H9 (cell line): ENCODE data around the gene ZMIZ1. TPM values are rescaled to one million over a fixed set of nuclear protein-coding genes. Genes with fewer than 3 reads are reported as not detected.
A peak's percentile ranks its signal among the peaks of the same experiment; 100 is the strongest.

ENCODE experiments used
- DNase-seq: peaks from one replicate; pipeline ENCODE4 v3.0.0-alpha.2; 2017
- H2AFZ ChIP-seq: one replicate; pipeline ENCODE4 v1.6.1; 2013; ENCODE audit warnings: mild to moderate bottlenecking, low read length, control low read depth, moderate library complexity
- H2AK5ac ChIP-seq: 2 replicates; pipeline ENCODE4 v1.6.1; 2013; ENCODE audit warnings: low read length, control low read depth, mixed read lengths; ENCODE audit not compliant: insufficient read length
- H2BK120ac ChIP-seq: one replicate; pipeline ENCODE4 v1.6.1; 2013; ENCODE audit warnings: low read depth, mild to moderate bottlenecking, low read length, control low read depth, inconsistent platforms; ENCODE audit not compliant: poor library complexity, severe bottlenecking
- H2BK12ac ChIP-seq: 2 replicates; pipeline ENCODE4 v1.6.1; 2013; ENCODE audit warnings: low read length, control low read depth, mixed read lengths, low read depth; ENCODE audit not compliant: insufficient read length
- H2BK15ac ChIP-seq: 2 replicates; pipeline ENCODE4 v1.6.1; 2013; ENCODE audit warnings: low read depth, low read length, control low read depth
- H2BK20ac ChIP-seq: one replicate; pipeline ENCODE4 v1.6.1; 2013; ENCODE audit warnings: low read depth, mild to moderate bottlenecking, low read length, control low read depth, inconsistent platforms; ENCODE audit not compliant: poor library complexity, severe bottlenecking
- H2BK5ac ChIP-seq: 2 replicates; pipeline ENCODE4 v1.6.1; 2013; ENCODE audit warnings: low read length, control low read depth, mixed read lengths; ENCODE audit not compliant: insufficient read length
- H3K14ac ChIP-seq: 2 replicates; pipeline ENCODE4 v1.6.1; 2013; ENCODE audit warnings: low read length, control low read depth; ENCODE audit not compliant: insufficient read depth
- H3K18ac ChIP-seq: 2 replicates; pipeline ENCODE4 v1.6.1; 2013; ENCODE audit warnings: low read depth, mild to moderate bottlenecking, mixed read lengths, low read length, control low read depth; ENCODE audit not compliant: insufficient read length
- H3K23ac ChIP-seq: 2 replicates; pipeline ENCODE4 v1.6.1; 2013; ENCODE audit warnings: low read length, control low read depth, mixed read lengths, low read depth; ENCODE audit not compliant: insufficient read length
- H3K23me2 ChIP-seq: 2 replicates; pipeline ENCODE4 v1.6.1; 2013; ENCODE audit warnings: low read depth, mild to moderate bottlenecking, mixed read lengths, low read length, control low read depth; ENCODE audit not compliant: insufficient read length, poor library complexity, severe bottlenecking
- H3K27ac ChIP-seq: 2 replicates; pipeline ENCODE4 v1.5.1; 2013; ENCODE audit warnings: low read length, control low read depth, mixed read lengths, low read depth; ENCODE audit not compliant: insufficient read length
- H3K27me3 ChIP-seq: 2 replicates; pipeline ENCODE4 v1.6.1; 2013; ENCODE audit warnings: low read length, control low read depth, inconsistent platforms; ENCODE audit not compliant: insufficient read depth
- H3K4ac ChIP-seq: 2 replicates; pipeline ENCODE4 v1.6.1; 2013; ENCODE audit warnings: low read depth, mild to moderate bottlenecking, control low read depth, inconsistent platforms, low read length, moderate library complexity
- H3K4me1 ChIP-seq: 2 replicates; pipeline ENCODE4 v1.6.1; 2013; ENCODE audit warnings: low read length, control low read depth, inconsistent platforms; ENCODE audit not compliant: insufficient read depth
- H3K4me2 ChIP-seq: 2 replicates; pipeline ENCODE4 v1.6.1; 2013; ENCODE audit warnings: low read length, control low read depth, mixed read lengths; ENCODE audit not compliant: insufficient read length, insufficient read depth
- H3K56ac ChIP-seq: 2 replicates; pipeline ENCODE4 v1.6.1; 2013; ENCODE audit warnings: low read depth, mild to moderate bottlenecking, mixed read lengths, low read length, control low read depth; ENCODE audit not compliant: insufficient read length
- H3K79me1 ChIP-seq: 2 replicates; pipeline ENCODE4 v1.6.1; 2013; ENCODE audit warnings: low read depth, mild to moderate bottlenecking, moderate library complexity, low read length, control low read depth, inconsistent platforms; ENCODE audit not compliant: insufficient read depth, poor library complexity, severe bottlenecking
- H3K79me2 ChIP-seq: 2 replicates; pipeline ENCODE4 v1.6.1; 2013; ENCODE audit warnings: low read length, control low read depth, inconsistent platforms; ENCODE audit not compliant: insufficient read depth
- H3K9ac ChIP-seq: 2 replicates; pipeline ENCODE4 v1.6.1; 2013; ENCODE audit warnings: low read length, control low read depth, mixed read lengths; ENCODE audit not compliant: insufficient read length; ENCODE audit errors: extremely low read depth
- H3K9me3 ChIP-seq: one replicate; pipeline ENCODE4 v1.6.1; 2013; ENCODE audit warnings: low read depth, low read length, inconsistent platforms; ENCODE audit not compliant: control insufficient read depth
- H3T11ph ChIP-seq: one replicate; pipeline ENCODE4 v1.6.1; 2013; ENCODE audit warnings: mild to moderate bottlenecking, low read length, control low read depth, inconsistent platforms
- H4K20me1 ChIP-seq: one replicate; pipeline ENCODE4 v1.6.1; 2013; ENCODE audit not compliant: control insufficient read depth, insufficient read length, insufficient read depth
- H4K5ac ChIP-seq: 2 replicates; pipeline ENCODE4 v1.6.1; 2013; ENCODE audit warnings: low read depth, mild to moderate bottlenecking, mixed read lengths, low read length, control low read depth; ENCODE audit not compliant: insufficient read length
- H4K8ac ChIP-seq: replicated peaks from 2 replicates; pipeline ENCODE4 v1.6.1; 2013; ENCODE audit warnings: low read length, control low read depth, mixed read lengths, low read depth; ENCODE audit not compliant: insufficient read length
- H4K91ac ChIP-seq: 2 replicates; pipeline ENCODE4 v1.6.1; 2013; ENCODE audit warnings: low read depth, mild to moderate bottlenecking, moderate library complexity, mixed read lengths, low read length, control low read depth; ENCODE audit not compliant: insufficient read length
- H3K27ac Mint-ChIP-seq, 3 experiments: 2 replicates in 2 of 3; 3 replicates in 1 of 3; pipeline ENCODE4 v1.8.0; 2020 to 2021; ENCODE audit warnings: mixed read lengths in 3 of 3, mild to moderate bottlenecking in 1 of 3, moderate library complexity in 1 of 3
- H3K27me3 Mint-ChIP-seq: 2 replicates; pipeline ENCODE4 v1.8.0; 2021; ENCODE audit warnings: low read depth, mild to moderate bottlenecking, moderate library complexity, mixed read lengths
- H3K36me3 Mint-ChIP-seq, 3 experiments: 2 replicates in 2 of 3; 3 replicates in 1 of 3; pipeline ENCODE4 v1.8.0; 2020 to 2021; ENCODE audit warnings: low read depth in 3 of 3, mixed read lengths in 3 of 3; ENCODE audit not compliant: insufficient read depth in 1 of 3
- H3K4me1 Mint-ChIP-seq, 2 experiments: 2 replicates each; pipeline ENCODE4 v1.8.0; 2020; ENCODE audit warnings: mixed read lengths in 2 of 2
- H3K4me3 Mint-ChIP-seq, 2 experiments: 2 replicates in 1 of 2; 3 replicates in 1 of 2; pipeline ENCODE4 v1.8.0; 2020 to 2021; ENCODE audit warnings: mild to moderate bottlenecking in 2 of 2, mixed read lengths in 2 of 2, moderate library complexity in 1 of 2
- H3K9me3 Mint-ChIP-seq, 2 experiments: 2 replicates in 1 of 2; 3 replicates in 1 of 2; pipeline ENCODE4 v1.8.0; 2020; ENCODE audit warnings: mild to moderate bottlenecking in 2 of 2, mixed read lengths in 2 of 2, moderate library complexity in 1 of 2
- WGBS: extraction: QIAGEN DNeasy Blood & Tissue Kit; methylation state at CpG from one replicate; pipeline ENCODE4 v1.1.7; 2013; ENCODE audit warnings: missing lambda C conversion rate, low lambda C conversion rate, mixed read lengths; ENCODE audit not compliant: insufficient read length; ENCODE audit errors: extremely low coverage; 5-methylcytosine and 5-hydroxymethylcytosine counted together
- total RNA-seq: library from RNA; stranded (reverse); gene quantifications from 2 replicates; pipeline ENCODE4 v1.2.1, GENCODE V29; 2021
- TF ChIP-seq, protein P1 (sequence below): fragments of 200-600 bp; sonication (generic); conservative IDR thresholded peaks from 3 replicates; pipeline ENCODE4 v1.8.0; 2021; ENCODE audit warnings: antibody characterized with exemption, mild to moderate bottlenecking

The ZMIZ1 gene
- total RNA-seq, 1 experiment from 2014 or later, result 36.9 TPM

DNA sequence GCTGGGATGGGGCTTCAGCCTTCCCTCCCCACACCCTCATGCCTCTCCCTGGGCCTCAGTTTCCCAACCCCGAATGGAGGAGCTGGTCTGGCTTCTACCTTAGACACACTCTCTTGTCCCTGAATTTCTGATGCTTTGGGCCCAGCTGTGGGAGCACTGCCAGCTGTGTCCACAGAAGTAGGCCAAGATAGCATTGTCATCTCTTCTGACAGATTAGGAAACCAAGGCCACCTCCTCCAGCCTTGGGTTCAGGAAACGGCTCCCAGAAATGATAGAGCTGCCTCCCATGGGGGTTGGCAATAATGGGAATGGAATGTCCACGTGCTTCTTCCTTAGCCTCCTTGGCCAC is 279.8 kb downstream of the ZMIZ1 start:
- H3K9ac ChIP-seq, result no peak overlapping the region
- H2BK12ac ChIP-seq, result no peak overlapping the region
- H4K8ac ChIP-seq, result no peak overlapping the region
- Mint-ChIP-seq H3K4me1 (peaks cover 8 to 23% of the 10 kb centered on the region in 2 experiments), H3K27me3 (peaks cover 2% of the 10 kb centered on the region), H3K36me3 (peaks cover 23 to 49% (median 46%) of the 10 kb centered on the region in 3 experiments; a peak in 6 of 7 replicates), H3K9me3 (no peaks in the 10 kb centered on the region), H3K4me3 (peak overlapping the region; percentile 76 to 87), H3K27ac (no peak overlapping the region)
- H4K91ac ChIP-seq, result no peak overlapping the region
- H3K4ac ChIP-seq, result no peak overlapping the region
- H3K4me1 ChIP-seq, result 0 out of 2 replicates have a peak, but pooled peaks cover 5% of the 10 kb centered on the region
- H3K18ac ChIP-seq, result no peak overlapping the region
- H2BK120ac ChIP-seq, result no peak overlapping the region
- H3K4me2 ChIP-seq, result peak overlapping the region; percentile 43
- no peaks in the 10 kb centered on the region for H3K79me2 ChIP-seq
- H3K56ac ChIP-seq, result no peak overlapping the region
- H2AFZ ChIP-seq, result no peak overlapping the region
- no peak for DNase-seq
- no peak overlapping the region for H3K14ac ChIP-seq
- H3K79me1 ChIP-seq, result peaks cover 5% of the 10 kb centered on the region
- H2BK15ac ChIP-seq, result no peak overlapping the region
- TF ChIP-seq, protein P1, sequence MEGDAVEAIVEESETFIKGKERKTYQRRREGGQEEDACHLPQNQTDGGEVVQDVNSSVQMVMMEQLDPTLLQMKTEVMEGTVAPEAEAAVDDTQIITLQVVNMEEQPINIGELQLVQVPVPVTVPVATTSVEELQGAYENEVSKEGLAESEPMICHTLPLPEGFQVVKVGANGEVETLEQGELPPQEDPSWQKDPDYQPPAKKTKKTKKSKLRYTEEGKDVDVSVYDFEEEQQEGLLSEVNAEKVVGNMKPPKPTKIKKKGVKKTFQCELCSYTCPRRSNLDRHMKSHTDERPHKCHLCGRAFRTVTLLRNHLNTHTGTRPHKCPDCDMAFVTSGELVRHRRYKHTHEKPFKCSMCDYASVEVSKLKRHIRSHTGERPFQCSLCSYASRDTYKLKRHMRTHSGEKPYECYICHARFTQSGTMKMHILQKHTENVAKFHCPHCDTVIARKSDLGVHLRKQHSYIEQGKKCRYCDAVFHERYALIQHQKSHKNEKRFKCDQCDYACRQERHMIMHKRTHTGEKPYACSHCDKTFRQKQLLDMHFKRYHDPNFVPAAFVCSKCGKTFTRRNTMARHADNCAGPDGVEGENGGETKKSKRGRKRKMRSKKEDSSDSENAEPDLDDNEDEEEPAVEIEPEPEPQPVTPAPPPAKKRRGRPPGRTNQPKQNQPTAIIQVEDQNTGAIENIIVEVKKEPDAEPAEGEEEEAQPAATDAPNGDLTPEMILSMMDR, result no peak
- no peak overlapping the region for H2BK20ac ChIP-seq
- no peak overlapping the region for H2BK5ac ChIP-seq
- no peak overlapping the region for H4K5ac ChIP-seq
- H3K23me2 ChIP-seq, result peaks cover 5% of the 10 kb centered on the region
- no peak overlapping the region for H3K23ac ChIP-seq
- H3T11ph ChIP-seq, result no peak overlapping the region
- H3K27ac ChIP-seq, result no peak overlapping the region
- no peaks in the 10 kb centered on the region for H4K20me1 ChIP-seq
- no CpG with 5 or more reads among the region's 3 CpGs for WGBS
- H3K9me3 ChIP-seq, result no peaks in the 10 kb centered on the region
- no peak overlapping the region for H2AK5ac ChIP-seq
- H3K27me3 ChIP-seq, result no peaks in the 10 kb centered on the region
